ENCODE results near the gene MBOAT1. TPM values are rescaled to one million over a fixed set of nuclear protein-coding genes. Genes with fewer than 3 reads are reported as not detected.

The MBOAT1 gene
- total RNA-seq, 1 donor from 2014 or later = 5.4 TPM

- Histone ChIP-seq H3K4me1 (no peaks in the 10 kb centered on the region), H3K36me3 (peaks cover 0 to 4% of the 10 kb centered on the region in 2 donors), H3K9me3 (no peaks in the 10 kb centered on the region), H3K4me3 (no peak overlapping the region), H3K27ac (no peak overlapping the region), H3K27me3 (no peaks in the 10 kb centered on the region)
- intact Hi-C loops (cut with DNase I) = loop anchor here (5.0 kb wide), 1 partner anchor 84 kb away; the partner anchor contains the start of gene MBOAT1
- no peak for DNase-seq (ENCODE audit: low spot score in 2 of 2)
- TF ChIP-seq, protein P1, sequence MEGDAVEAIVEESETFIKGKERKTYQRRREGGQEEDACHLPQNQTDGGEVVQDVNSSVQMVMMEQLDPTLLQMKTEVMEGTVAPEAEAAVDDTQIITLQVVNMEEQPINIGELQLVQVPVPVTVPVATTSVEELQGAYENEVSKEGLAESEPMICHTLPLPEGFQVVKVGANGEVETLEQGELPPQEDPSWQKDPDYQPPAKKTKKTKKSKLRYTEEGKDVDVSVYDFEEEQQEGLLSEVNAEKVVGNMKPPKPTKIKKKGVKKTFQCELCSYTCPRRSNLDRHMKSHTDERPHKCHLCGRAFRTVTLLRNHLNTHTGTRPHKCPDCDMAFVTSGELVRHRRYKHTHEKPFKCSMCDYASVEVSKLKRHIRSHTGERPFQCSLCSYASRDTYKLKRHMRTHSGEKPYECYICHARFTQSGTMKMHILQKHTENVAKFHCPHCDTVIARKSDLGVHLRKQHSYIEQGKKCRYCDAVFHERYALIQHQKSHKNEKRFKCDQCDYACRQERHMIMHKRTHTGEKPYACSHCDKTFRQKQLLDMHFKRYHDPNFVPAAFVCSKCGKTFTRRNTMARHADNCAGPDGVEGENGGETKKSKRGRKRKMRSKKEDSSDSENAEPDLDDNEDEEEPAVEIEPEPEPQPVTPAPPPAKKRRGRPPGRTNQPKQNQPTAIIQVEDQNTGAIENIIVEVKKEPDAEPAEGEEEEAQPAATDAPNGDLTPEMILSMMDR (IDR thresholded peaks at IDR 0.05) = no peak
Observed at GRCh38 chr6:20128018-20128417, 84.3 kb downstream of the MBOAT1 start.

DNA sequence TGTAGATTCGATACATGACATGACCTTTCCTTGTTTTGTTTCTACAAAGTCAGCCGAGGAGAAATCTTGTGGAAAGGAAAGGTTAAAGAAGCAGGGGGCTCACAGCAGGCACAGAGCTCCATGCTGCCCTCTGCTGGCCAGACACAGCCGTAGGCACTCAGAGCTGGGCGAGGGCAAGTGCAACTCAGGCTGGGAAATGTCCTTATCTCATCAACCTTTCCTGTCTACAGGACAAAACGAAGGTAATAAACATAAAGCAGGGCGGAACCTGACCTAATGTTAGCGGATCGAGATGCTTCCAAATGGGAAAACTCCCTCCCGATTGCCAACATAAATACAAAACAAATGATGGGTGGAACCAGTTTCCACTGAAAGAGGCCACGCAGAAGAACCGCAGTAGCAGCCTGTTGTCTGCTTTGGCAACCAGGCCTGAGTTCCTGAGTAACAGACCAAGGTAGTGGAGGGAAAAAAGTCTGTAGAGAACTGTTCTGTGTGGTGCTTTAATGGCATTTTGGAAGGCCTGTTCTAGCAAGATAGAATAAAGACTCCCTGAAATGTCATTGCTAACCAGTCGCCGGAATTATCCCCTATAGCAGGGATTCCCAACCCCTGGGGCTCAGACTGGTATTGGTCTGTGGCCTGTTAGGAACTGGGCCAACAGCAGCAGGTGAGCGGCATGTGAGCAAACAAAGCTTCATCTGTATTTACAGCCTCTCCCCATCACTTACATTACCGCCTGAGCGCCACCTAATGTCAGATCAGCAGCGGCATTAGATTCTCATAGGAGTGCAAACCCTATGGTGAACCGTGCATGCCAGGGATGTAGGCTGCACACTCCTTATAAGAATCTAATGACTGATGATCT, 85.2 kb downstream of the MBOAT1 start:
- Histone ChIP-seq H3K4me1 (no peaks in the 10 kb centered on the region), H3K9me3 (no peaks in the 10 kb centered on the region), H3K36me3 (peaks cover 0 to 4% of the 10 kb centered on the region in 2 donors), H3K4me3 (no peak overlapping the region), H3K27ac (peak overlapping the region; percentile 4 to 20), H3K27me3 (no peaks in the 10 kb centered on the region)
- intact Hi-C loops (cut with DNase I) = loop anchor here (1.0 to 5.0 kb wide), 2 partner anchors 35 to 85 kb away; partner anchors contain the start of gene MBOAT1
- TF ChIP-seq, protein P1 (IDR thresholded peaks at IDR 0.05) = peak; percentile 45 to 94 (median 94)
- DNase-seq (ENCODE audit: low spot score in 2 of 2) = peak in 1 of 2 donors; percentile 78

GRCh38 chr6:20126102-20126752, 86.0 kb downstream of the MBOAT1 start:
- peak overlapping the region in 1 of 2 donors; percentile 6 for H3K27ac ChIP-seq
- H3K36me3 ChIP-seq = peaks cover 0 to 4% of the 10 kb centered on the region in 2 donors
- TF ChIP-seq, protein P1 (IDR thresholded peaks at IDR 0.05) = no peak
- DNase-seq (ENCODE audit: low spot score in 2 of 2) = no peak
- no peaks in the 10 kb centered on the region for H3K27me3 ChIP-seq
- intact Hi-C loops (cut with DNase I) = loop anchor here (1.0 to 5.0 kb wide), 2 partner anchors 34 to 86 kb away; partner anchors contain the start of gene MBOAT1
- H3K4me1 ChIP-seq = no peaks in the 10 kb centered on the region
- no peaks in the 10 kb centered on the region for H3K9me3 ChIP-seq
- no peak overlapping the region for H3K4me3 ChIP-seq

DNA sequence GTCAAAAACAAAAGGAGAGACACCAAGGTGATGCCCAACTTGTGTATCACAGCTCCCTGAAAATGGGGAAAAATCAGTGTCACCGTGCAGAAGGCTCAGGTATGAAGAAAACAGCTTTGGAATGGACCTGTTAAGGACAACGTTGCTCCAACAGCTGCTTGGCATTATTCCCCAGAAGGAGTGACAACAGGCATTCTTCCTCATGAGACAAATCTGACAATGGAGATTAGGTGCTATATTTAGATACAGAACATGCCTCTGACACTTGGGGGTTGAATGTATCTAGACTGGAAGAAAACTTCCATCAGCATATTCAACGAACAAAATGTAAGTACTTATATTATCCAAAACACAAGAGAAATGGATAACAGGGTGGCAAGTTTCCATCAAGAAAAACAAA, 87.7 kb downstream of the MBOAT1 start:
- no peak overlapping the region for H3K4me3 ChIP-seq
- no peak overlapping the region for H3K27ac ChIP-seq
- H3K4me1 ChIP-seq = no peaks in the 10 kb centered on the region
- H3K36me3 ChIP-seq = peaks cover 0 to 4% of the 10 kb centered on the region in 2 donors
- H3K27me3 ChIP-seq = no peaks in the 10 kb centered on the region
- H3K9me3 ChIP-seq = no peaks in the 10 kb centered on the region
- intact Hi-C loops (cut with DNase I) = no loop called here
- TF ChIP-seq, protein P1 (IDR thresholded peaks at IDR 0.05) = no peak
- DNase-seq (ENCODE audit: low spot score in 2 of 2) = no peak

DNA sequence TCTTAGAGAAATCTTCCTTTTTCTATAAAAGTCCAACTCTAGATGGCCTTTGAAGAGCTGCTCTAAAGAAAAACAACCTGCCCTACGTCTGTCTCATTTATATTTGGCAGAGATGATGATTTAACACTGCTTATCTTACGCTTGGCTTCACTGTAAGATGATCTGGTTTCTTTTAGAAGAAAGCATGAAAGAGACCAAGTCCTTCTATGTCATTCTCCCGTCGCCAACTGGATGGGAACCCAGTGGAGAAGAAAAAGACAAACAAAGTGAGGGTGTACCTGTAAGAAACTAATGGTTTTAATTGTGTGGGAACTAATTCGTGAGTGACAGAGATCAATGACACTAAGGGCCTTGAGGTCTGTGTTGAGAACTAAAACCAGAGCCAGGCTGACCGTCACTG, 92.8 kb downstream of the MBOAT1 start:
- TF ChIP-seq, protein P1 (IDR thresholded peaks at IDR 0.05) = no peak
- intact Hi-C loops (cut with DNase I) = no loop called here

More for the DNA sequence above, 92.8 kb downstream of the MBOAT1 start:
- Histone ChIP-seq H3K4me3 (no peak overlapping the region), H3K9me3 (no peaks in the 10 kb centered on the region), H3K36me3 (peaks cover 0 to 4% of the 10 kb centered on the region in 2 donors), H3K27me3 (no peaks in the 10 kb centered on the region), H3K27ac (no peak overlapping the region), H3K4me1 (peaks cover 5 to 6% of the 10 kb centered on the region in 2 donors)
- no peak for DNase-seq (ENCODE audit: low spot score in 2 of 2)
